ENCODE data around the gene IGF2R. TPM values are rescaled to one million over a fixed set of nuclear protein-coding genes. Genes with fewer than 3 reads are reported as not detected.
A peak's percentile ranks its signal among the peaks of the same experiment; 100 is the strongest.

Gene IGF2R
- total and polyA plus RNA-seq, 2 experiments from 2014 or later: 8.1 to 30.9 TPM

- 0 out of 2 replicates have a peak, but pooled peaks cover 4% of the 10 kb centered on the region for H4K20me1 ChIP-seq (ENCODE audit: insufficient read depth)
- in situ Hi-C loops (cut with MboI): no loop called here
- DNase-seq: no peak
Measured at GRCh38 chr6:160007611-160008010, 38.7 kb downstream of the IGF2R start.

GRCh38 chr6:160010067-160010466 is 41.2 kb downstream of the IGF2R start:
- Histone ChIP-seq H3F3A (ENCODE audit: insufficient read depth) (peaks cover 6% of the 10 kb centered on the region; the same call in 1 of the 2 replicates), H3K9ac (0 out of 2 replicates have a peak overlapping the region, but pooled peaks have one; percentile 21), H3K27ac (peak overlapping the region; percentile 59), H3K4me1 (ENCODE audit: insufficient read depth) (peaks cover 12% of the 10 kb centered on the region; the same call in 1 of the 2 replicates), H4K20me1 (ENCODE audit: insufficient read depth) (0 out of 2 replicates have a peak, but pooled peaks cover 4% of the 10 kb centered on the region), H3K4me3 (no peak overlapping the region), H3K27me3 (replicated peaks; ENCODE audit: insufficient read depth) (no peaks in the 10 kb centered on the region), H3K9me2 (ENCODE audit: insufficient read depth) (no peaks in the 10 kb centered on the region), H2AFZ (no peak overlapping the region), H3K79me2 (ENCODE audit: insufficient read depth) (peaks cover 29% of the 10 kb centered on the region), H3K9me3 (ENCODE audit: low read depth) (no peaks in the 10 kb centered on the region), H3K4me2 (ENCODE audit: unreplicated experiment) (peak overlapping the region; percentile 31), H3K36me3 (ENCODE audit: low read depth) (peaks cover 6% of the 10 kb centered on the region; the same call in 1 of the 2 replicates)
- no peak for TF ChIP-seq EZH2 (IDR thresholded peaks at IDR 0.05; ENCODE audit: insufficient read depth, poor library complexity, severe bottlenecking)
- no peak for TF ChIP-seq EZH2phosphoT487 (IDR thresholded peaks at IDR 0.05; ENCODE audit: insufficient read depth, low read depth)
- peak; percentile 85 for DNase-seq
- WGBS, 2 experiments (ENCODE audit: low coverage in 1 of 2, low lambda C conversion rate in 2 of 2, missing lambda C conversion rate in 2 of 2): 18 to 19% methylated on average over 8 of the region's 8 CpGs
- in situ Hi-C loops (cut with MboI): no loop called here

More at GRCh38 chr6:160007611-160008010, 38.7 kb downstream of the IGF2R start:
- H3K9me2 ChIP-seq (ENCODE audit: insufficient read depth): no peaks in the 10 kb centered on the region
- TF ChIP-seq EZH2phosphoT487 (IDR thresholded peaks at IDR 0.05; ENCODE audit: insufficient read depth, low read depth) (no peak), EZH2 (IDR thresholded peaks at IDR 0.05; ENCODE audit: insufficient read depth, poor library complexity, severe bottlenecking) (no peak)
- no peak overlapping the region for H3K27ac ChIP-seq
- 0 out of 2 replicates have a peak, but pooled peaks cover 6% of the 10 kb centered on the region for H3K4me1 ChIP-seq (ENCODE audit: insufficient read depth)
- H2AFZ ChIP-seq: no peak overlapping the region
- peaks cover 6% of the 10 kb centered on the region; the same call in 1 of the 2 replicates for H3F3A ChIP-seq (ENCODE audit: insufficient read depth)
- no peak overlapping the region for H3K9ac ChIP-seq
- H3K36me3 ChIP-seq (ENCODE audit: low read depth): peaks cover 6% of the 10 kb centered on the region; the same call in 1 of the 2 replicates
- no peaks in the 10 kb centered on the region for H3K27me3 ChIP-seq (replicated peaks; ENCODE audit: insufficient read depth)
- peaks cover 50% of the 10 kb centered on the region for H3K79me2 ChIP-seq (ENCODE audit: insufficient read depth)
- no peak overlapping the region for H3K4me2 ChIP-seq (ENCODE audit: unreplicated experiment)
- no peaks in the 10 kb centered on the region for H3K9me3 ChIP-seq (ENCODE audit: low read depth)
- WGBS, 2 experiments (ENCODE audit: low coverage in 1 of 2, low lambda C conversion rate in 2 of 2, missing lambda C conversion rate in 2 of 2): 60 to 62% methylated on average over 2 of the region's 2 CpGs
- H3K4me3 ChIP-seq: no peak overlapping the region

GRCh38 chr6:160013987-160014868 is 45.3 kb downstream of the IGF2R start:
- peak; percentile 32 for DNase-seq
- H3K4me1 ChIP-seq (ENCODE audit: insufficient read depth): peaks cover 12% of the 10 kb centered on the region; the same call in 1 of the 2 replicates
- WGBS, 2 experiments (ENCODE audit: low coverage in 1 of 2, low lambda C conversion rate in 2 of 2, missing lambda C conversion rate in 2 of 2): 83% methylated on average over 4 of the region's 4 CpGs
- H4K20me1 ChIP-seq (ENCODE audit: insufficient read depth): no peaks in the 10 kb centered on the region
- H3K9ac ChIP-seq: no peak overlapping the region
- peaks cover 6% of the 10 kb centered on the region; the same call in 1 of the 2 replicates for H3F3A ChIP-seq (ENCODE audit: insufficient read depth)
- H3K79me2 ChIP-seq (ENCODE audit: insufficient read depth): no peaks in the 10 kb centered on the region
- H3K9me2 ChIP-seq (ENCODE audit: insufficient read depth): peaks cover 6% of the 10 kb centered on the region; the same call in 1 of the 2 replicates
- no peak overlapping the region for H3K4me2 ChIP-seq (ENCODE audit: unreplicated experiment)
- H3K9me3 ChIP-seq (ENCODE audit: low read depth): no peaks in the 10 kb centered on the region
- H3K4me3 ChIP-seq: no peak overlapping the region
- H3K27me3 ChIP-seq (replicated peaks; ENCODE audit: insufficient read depth): no peaks in the 10 kb centered on the region
- in situ Hi-C loops (cut with MboI): no loop called here
- peaks cover 6% of the 10 kb centered on the region; the same call in 1 of the 2 replicates for H3K36me3 ChIP-seq (ENCODE audit: low read depth)
- H3K27ac ChIP-seq: no peak overlapping the region
- no peak overlapping the region for H2AFZ ChIP-seq
- TF ChIP-seq EZH2phosphoT487 (IDR thresholded peaks at IDR 0.05; ENCODE audit: insufficient read depth, low read depth) (no peak), EZH2 (IDR thresholded peaks at IDR 0.05; ENCODE audit: insufficient read depth, poor library complexity, severe bottlenecking) (no peak)

GRCh38 chr6:160014869-160015182 is 45.9 kb downstream of the IGF2R start:
- no peaks in the 10 kb centered on the region for H4K20me1 ChIP-seq (ENCODE audit: insufficient read depth)
- peaks cover 6% of the 10 kb centered on the region; the same call in 1 of the 2 replicates for H3F3A ChIP-seq (ENCODE audit: insufficient read depth)
- peaks cover 6% of the 10 kb centered on the region; the same call in 1 of the 2 replicates for H3K36me3 ChIP-seq (ENCODE audit: low read depth)
- H3K79me2 ChIP-seq (ENCODE audit: insufficient read depth): no peaks in the 10 kb centered on the region
- 83% methylated on average over 2 of the region's 2 CpGs for WGBS, 2 experiments (ENCODE audit: low coverage in 1 of 2, low lambda C conversion rate in 2 of 2, missing lambda C conversion rate in 2 of 2)
- no peaks in the 10 kb centered on the region for H3K27me3 ChIP-seq (replicated peaks; ENCODE audit: insufficient read depth)
- no peak overlapping the region for H3K4me3 ChIP-seq
- H3K27ac ChIP-seq: no peak overlapping the region
- no peak overlapping the region for H3K9ac ChIP-seq
- H3K9me3 ChIP-seq (ENCODE audit: low read depth): no peaks in the 10 kb centered on the region
- no peak for TF ChIP-seq EZH2phosphoT487 (IDR thresholded peaks at IDR 0.05; ENCODE audit: insufficient read depth, low read depth)
- TF ChIP-seq EZH2 (IDR thresholded peaks at IDR 0.05; ENCODE audit: insufficient read depth, poor library complexity, severe bottlenecking): no peak
- H2AFZ ChIP-seq: no peak overlapping the region
- no peak overlapping the region for H3K4me2 ChIP-seq (ENCODE audit: unreplicated experiment)
- DNase-seq: no peak
- H3K9me2 ChIP-seq (ENCODE audit: insufficient read depth): peaks cover 6% of the 10 kb centered on the region; the same call in 1 of the 2 replicates
- in situ Hi-C loops (cut with MboI): no loop called here
- H3K4me1 ChIP-seq (ENCODE audit: insufficient read depth): peaks cover 12% of the 10 kb centered on the region; the same call in 1 of the 2 replicates
